Testis (tissue), 2 donors: Measurements from ENCODE around the gene APBA1.

Source experiments
- POLR2A ChIP-seq: fragments of 450-650 bp; IDR thresholded peaks from one replicate; pipeline ENCODE4 v1.6.1; 2017; ENCODE audit warnings: antibody characterized with exemption, mild to moderate bottlenecking, moderate library complexity
- TF ChIP-seq, protein P1 (sequence below), 3 experiments: fragments of 450-650 bp in 2 of 3; fragments of 200-600 bp in 1 of 3; sonication (generic) in 1 of 3; IDR thresholded peaks; one replicate each; pipeline ENCODE4 v1.5.1; 2016 to 2019; ENCODE audit warnings: antibody characterized with exemption in 3 of 3, mild to moderate bottlenecking in 2 of 3, moderate library complexity in 1 of 3

DNA sequence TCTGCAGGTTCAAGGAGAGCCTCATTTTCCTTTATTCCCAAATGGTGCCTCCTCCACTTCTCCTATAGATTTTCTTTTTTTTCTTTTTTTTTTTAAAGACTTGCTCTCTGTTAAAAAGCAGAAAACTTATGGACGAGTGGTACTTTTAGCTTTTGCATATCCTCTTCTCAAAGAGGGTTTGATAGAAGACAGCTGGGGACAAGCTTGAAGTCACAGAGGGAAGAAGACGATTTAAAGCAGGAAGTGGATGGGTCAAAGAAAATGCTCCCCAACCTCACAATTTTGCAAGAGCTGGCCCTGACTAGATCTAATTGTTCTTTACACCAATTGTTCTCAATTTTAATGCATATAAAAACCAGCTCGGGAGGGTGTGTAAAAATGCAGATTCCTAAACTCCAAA, 48.9 kb downstream of the APBA1 start:
- TF ChIP-seq, protein P1, sequence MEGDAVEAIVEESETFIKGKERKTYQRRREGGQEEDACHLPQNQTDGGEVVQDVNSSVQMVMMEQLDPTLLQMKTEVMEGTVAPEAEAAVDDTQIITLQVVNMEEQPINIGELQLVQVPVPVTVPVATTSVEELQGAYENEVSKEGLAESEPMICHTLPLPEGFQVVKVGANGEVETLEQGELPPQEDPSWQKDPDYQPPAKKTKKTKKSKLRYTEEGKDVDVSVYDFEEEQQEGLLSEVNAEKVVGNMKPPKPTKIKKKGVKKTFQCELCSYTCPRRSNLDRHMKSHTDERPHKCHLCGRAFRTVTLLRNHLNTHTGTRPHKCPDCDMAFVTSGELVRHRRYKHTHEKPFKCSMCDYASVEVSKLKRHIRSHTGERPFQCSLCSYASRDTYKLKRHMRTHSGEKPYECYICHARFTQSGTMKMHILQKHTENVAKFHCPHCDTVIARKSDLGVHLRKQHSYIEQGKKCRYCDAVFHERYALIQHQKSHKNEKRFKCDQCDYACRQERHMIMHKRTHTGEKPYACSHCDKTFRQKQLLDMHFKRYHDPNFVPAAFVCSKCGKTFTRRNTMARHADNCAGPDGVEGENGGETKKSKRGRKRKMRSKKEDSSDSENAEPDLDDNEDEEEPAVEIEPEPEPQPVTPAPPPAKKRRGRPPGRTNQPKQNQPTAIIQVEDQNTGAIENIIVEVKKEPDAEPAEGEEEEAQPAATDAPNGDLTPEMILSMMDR (IDR thresholded peaks at IDR 0.05) = no peak
- TF ChIP-seq POLR2A = no peak
